DND-41 (cell line): ENCODE measurements around the gene IL17RD.

Experiments
- ATAC-seq: fragments of 200-7000 bp; cut with Tn5 transposase; 3 replicates; pipeline ENCODE4 v1.9.1; 2021; ENCODE audit warnings: low read depth; ENCODE audit not compliant: insufficient read depth
- DNase-seq: peaks from one replicate; pipeline ENCODE4 v3.0.0-alpha.2; 2020
- H2AFZ ChIP-seq: 2 replicates; pipeline ENCODE4 v1.6.0; 2012; ENCODE audit warnings: low read depth, low read length
- H3K27ac ChIP-seq: 2 replicates; pipeline ENCODE4 v1.5.1; 2012; ENCODE audit warnings: low read length, inconsistent platforms
- H3K27me3 ChIP-seq: fragments of 200-600 bp; sonication (generic); 2 replicates; pipeline ENCODE4 v1.6.0; 2012; ENCODE audit warnings: low read length, mild to moderate bottlenecking, inconsistent platforms; ENCODE audit not compliant: insufficient read depth, poor library complexity
- H3K36me3 ChIP-seq: 2 replicates; pipeline ENCODE4 v1.5.1; 2012; ENCODE audit warnings: low read length, inconsistent platforms; ENCODE audit not compliant: insufficient read depth
- H3K4me1 ChIP-seq: 2 replicates; pipeline ENCODE4 v1.5.1; 2012; ENCODE audit warnings: mild to moderate bottlenecking, low read length; ENCODE audit not compliant: insufficient read depth
- H3K4me2 ChIP-seq: 2 replicates; pipeline ENCODE4 v1.6.0; 2012; ENCODE audit warnings: mild to moderate bottlenecking, moderate library complexity, low read length, inconsistent platforms; ENCODE audit not compliant: insufficient read depth
- H3K4me3 ChIP-seq, 2 experiments: fragments of 200-600 bp in 1 of 2; shearing (Covaris generic) in 1 of 2; 2 replicates each; pipeline ENCODE4 v1.5.1; 2012 to 2016; ENCODE audit warnings: inconsistent platforms in 2 of 2, low read length in 2 of 2, mild to moderate bottlenecking in 2 of 2, low read depth in 1 of 2, moderate library complexity in 1 of 2
- H3K79me2 ChIP-seq: 2 replicates; pipeline ENCODE4 v1.6.0; 2012; ENCODE audit warnings: low read length, inconsistent platforms; ENCODE audit not compliant: insufficient read depth
- H3K9ac ChIP-seq: 2 replicates; pipeline ENCODE4 v1.6.0; 2012; ENCODE audit warnings: low read depth, mild to moderate bottlenecking, inconsistent platforms, low read length, moderate library complexity
- H3K9me3 ChIP-seq: 2 replicates; pipeline ENCODE4 v1.5.1; 2012; ENCODE audit warnings: low read length, moderate library complexity, mild to moderate bottlenecking, inconsistent platforms; ENCODE audit not compliant: insufficient read depth, severe bottlenecking
- H4K20me1 ChIP-seq: 2 replicates; pipeline ENCODE4 v1.6.0; 2012; ENCODE audit warnings: low read length; ENCODE audit not compliant: insufficient read depth
- EZH2 ChIP-seq: IDR thresholded peaks from 3 replicates; pipeline ENCODE4 v1.6.1; 2012; ENCODE audit warnings: borderline replicate concordance, low read depth, mild to moderate bottlenecking, moderate library complexity, low read length, inconsistent platforms; ENCODE audit not compliant: severe bottlenecking
- TF ChIP-seq, protein P1 (sequence below): IDR thresholded peaks from 2 replicates; pipeline ENCODE4 v1.5.1; 2012; ENCODE audit warnings: borderline replicate concordance, low read length, moderate library complexity, mild to moderate bottlenecking; ENCODE audit not compliant: poor library complexity, severe bottlenecking; ENCODE audit errors: extremely low read depth

Gene IL17RD

GRCh38 chr3:57080171-57080570, 85.0 kb downstream of the IL17RD start:
- TF ChIP-seq, protein P1, sequence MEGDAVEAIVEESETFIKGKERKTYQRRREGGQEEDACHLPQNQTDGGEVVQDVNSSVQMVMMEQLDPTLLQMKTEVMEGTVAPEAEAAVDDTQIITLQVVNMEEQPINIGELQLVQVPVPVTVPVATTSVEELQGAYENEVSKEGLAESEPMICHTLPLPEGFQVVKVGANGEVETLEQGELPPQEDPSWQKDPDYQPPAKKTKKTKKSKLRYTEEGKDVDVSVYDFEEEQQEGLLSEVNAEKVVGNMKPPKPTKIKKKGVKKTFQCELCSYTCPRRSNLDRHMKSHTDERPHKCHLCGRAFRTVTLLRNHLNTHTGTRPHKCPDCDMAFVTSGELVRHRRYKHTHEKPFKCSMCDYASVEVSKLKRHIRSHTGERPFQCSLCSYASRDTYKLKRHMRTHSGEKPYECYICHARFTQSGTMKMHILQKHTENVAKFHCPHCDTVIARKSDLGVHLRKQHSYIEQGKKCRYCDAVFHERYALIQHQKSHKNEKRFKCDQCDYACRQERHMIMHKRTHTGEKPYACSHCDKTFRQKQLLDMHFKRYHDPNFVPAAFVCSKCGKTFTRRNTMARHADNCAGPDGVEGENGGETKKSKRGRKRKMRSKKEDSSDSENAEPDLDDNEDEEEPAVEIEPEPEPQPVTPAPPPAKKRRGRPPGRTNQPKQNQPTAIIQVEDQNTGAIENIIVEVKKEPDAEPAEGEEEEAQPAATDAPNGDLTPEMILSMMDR: no peak
- TF ChIP-seq EZH2: no peak
- no peak overlapping the region for H2AFZ ChIP-seq
- ATAC-seq (no peak), DNase-seq (no peak)
- no peak overlapping the region for H3K27ac ChIP-seq
- no peaks in the 10 kb centered on the region for H3K4me1 ChIP-seq
- no peaks in the 10 kb centered on the region for H3K79me2 ChIP-seq
- H3K4me2 ChIP-seq: no peak overlapping the region
- H3K4me3 ChIP-seq: no peak overlapping the region
- H4K20me1 ChIP-seq: no peaks in the 10 kb centered on the region
- H3K9ac ChIP-seq: no peak overlapping the region
- H3K9me3 ChIP-seq: no peaks in the 10 kb centered on the region
- no peaks in the 10 kb centered on the region for H3K36me3 ChIP-seq
- peaks cover 30% of the 10 kb centered on the region for H3K27me3 ChIP-seq

GRCh38 chr3:57079474-57079831, 85.7 kb downstream of the IL17RD start:
- ATAC-seq (no peak), DNase-seq (no peak)
- Histone ChIP-seq H2AFZ (no peak overlapping the region), H4K20me1 (no peaks in the 10 kb centered on the region), H3K36me3 (no peaks in the 10 kb centered on the region), H3K9me3 (no peaks in the 10 kb centered on the region), H3K4me3 (no peak overlapping the region), H3K4me2 (no peak overlapping the region), H3K27ac (no peak overlapping the region), H3K79me2 (no peaks in the 10 kb centered on the region), H3K9ac (no peak overlapping the region), H3K27me3 (peaks cover 34% of the 10 kb centered on the region), H3K4me1 (no peaks in the 10 kb centered on the region)
- TF ChIP-seq EZH2: no peak
- TF ChIP-seq, protein P1: no peak

DNA sequence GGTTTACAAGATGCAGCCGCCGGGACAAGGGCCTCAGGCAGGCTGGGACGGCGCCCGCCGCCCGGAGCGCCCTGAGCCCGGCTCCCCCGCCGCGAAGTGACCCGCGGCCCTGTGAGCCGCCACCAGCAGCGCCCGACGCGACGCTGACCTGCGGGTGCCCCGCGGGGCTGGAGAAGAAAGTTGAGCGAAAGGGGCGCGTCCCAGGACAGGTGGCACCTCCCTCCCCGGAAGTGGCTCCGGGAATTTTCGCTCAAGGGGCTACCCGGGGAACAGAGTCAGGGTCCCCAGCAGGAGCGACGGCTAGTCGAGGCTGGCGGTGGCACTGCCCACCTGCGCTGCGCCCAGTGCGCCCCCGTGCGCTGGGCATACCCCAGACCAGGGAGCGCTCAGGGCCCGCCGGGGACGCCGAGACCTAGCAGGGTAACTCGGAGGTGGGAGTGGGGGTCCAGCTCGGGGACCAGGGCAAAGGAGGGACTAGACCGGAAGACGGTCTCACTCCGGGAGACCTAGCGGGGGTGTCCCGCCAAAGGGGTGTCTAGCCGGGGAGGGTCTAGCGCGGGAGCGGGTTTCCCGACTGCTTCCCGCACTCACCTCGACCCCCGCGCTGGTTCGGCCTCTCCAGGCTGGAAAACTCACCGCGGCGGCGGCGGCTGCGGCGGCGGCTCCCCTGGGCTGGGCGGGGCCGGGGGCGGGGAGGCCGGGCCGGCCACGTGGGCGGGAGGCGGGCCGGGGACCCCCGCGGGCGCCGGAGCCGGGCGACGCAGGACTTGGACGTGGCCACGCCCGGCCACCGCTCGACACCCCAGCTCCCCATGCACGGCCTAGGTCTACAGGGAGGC, 86.3 kb downstream of the IL17RD start:
- TF ChIP-seq, protein P1: no peak
- no peak for TF ChIP-seq EZH2
- H3K9me3 ChIP-seq: no peaks in the 10 kb centered on the region
- 0 out of 2 replicates have a peak overlapping the region, but pooled peaks have one; percentile 21 for H3K4me2 ChIP-seq
- H3K4me3 ChIP-seq: no peak overlapping the region
- H3K9ac ChIP-seq: no peak overlapping the region
- H3K27ac ChIP-seq: no peak overlapping the region
- ATAC-seq (no peak), DNase-seq (no peak)
- H3K79me2 ChIP-seq: no peaks in the 10 kb centered on the region
- H2AFZ ChIP-seq: no peak overlapping the region
- no peaks in the 10 kb centered on the region for H3K36me3 ChIP-seq
- no peaks in the 10 kb centered on the region for H3K4me1 ChIP-seq
- H4K20me1 ChIP-seq: no peaks in the 10 kb centered on the region
- H3K27me3 ChIP-seq: peaks cover 34% of the 10 kb centered on the region
